Stomach (tissue), 4 donors: ENCODE results near the gene TMEM115.

Experiments
- CTCF ChIP-seq, 7 experiments: fragments of 450-650 bp in 4 of 7; fragments of 200-600 bp in 3 of 7; sonication (generic) in 3 of 7; IDR thresholded peaks; one replicate each; pipeline ENCODE4 v1.5.1; 2016 to 2019; ENCODE audit warnings: antibody characterized with exemption in 7 of 7, control low read depth in 2 of 7, mild to moderate bottlenecking in 1 of 7
- EP300 ChIP-seq: sonication (generic); formaldehyde crosslinking; IDR thresholded peaks from one replicate; pipeline ENCODE4 v1.6.1; 2017; ENCODE audit warnings: antibody characterized with exemption
- POLR2A ChIP-seq, 4 donors: fragments of 450-650 bp; IDR thresholded peaks; one replicate each; pipeline ENCODE4 v1.6.1; 2016; ENCODE audit warnings: antibody characterized with exemption in 4 of 4, control low read depth in 2 of 4, mild to moderate bottlenecking in 1 of 4, moderate library complexity in 1 of 4
- POLR2AphosphoS5 ChIP-seq, 3 donors: sonication (generic); formaldehyde crosslinking; IDR thresholded peaks; one replicate each; pipeline ENCODE4 v1.6.1; 2016; ENCODE audit warnings: antibody characterized with exemption in 3 of 3

GRCh38 chr3:50370594-50370993 is 11.3 kb upstream of the TMEM115 start:
- TF ChIP-seq POLR2A (IDR thresholded peaks at IDR 0.05) (no peak), POLR2AphosphoS5 (IDR thresholded peaks at IDR 0.05) (no peak), CTCF (IDR thresholded peaks at IDR 0.05) (no peak), EP300 (no peak)
